Measurements from ENCODE around the gene HTT.
"Not testable (repeated sequence)": the region's sequence is repeated elsewhere in the genome, so short reads cannot be mapped to it uniquely, and the experiment has no call there.

The HTT gene

DNA sequence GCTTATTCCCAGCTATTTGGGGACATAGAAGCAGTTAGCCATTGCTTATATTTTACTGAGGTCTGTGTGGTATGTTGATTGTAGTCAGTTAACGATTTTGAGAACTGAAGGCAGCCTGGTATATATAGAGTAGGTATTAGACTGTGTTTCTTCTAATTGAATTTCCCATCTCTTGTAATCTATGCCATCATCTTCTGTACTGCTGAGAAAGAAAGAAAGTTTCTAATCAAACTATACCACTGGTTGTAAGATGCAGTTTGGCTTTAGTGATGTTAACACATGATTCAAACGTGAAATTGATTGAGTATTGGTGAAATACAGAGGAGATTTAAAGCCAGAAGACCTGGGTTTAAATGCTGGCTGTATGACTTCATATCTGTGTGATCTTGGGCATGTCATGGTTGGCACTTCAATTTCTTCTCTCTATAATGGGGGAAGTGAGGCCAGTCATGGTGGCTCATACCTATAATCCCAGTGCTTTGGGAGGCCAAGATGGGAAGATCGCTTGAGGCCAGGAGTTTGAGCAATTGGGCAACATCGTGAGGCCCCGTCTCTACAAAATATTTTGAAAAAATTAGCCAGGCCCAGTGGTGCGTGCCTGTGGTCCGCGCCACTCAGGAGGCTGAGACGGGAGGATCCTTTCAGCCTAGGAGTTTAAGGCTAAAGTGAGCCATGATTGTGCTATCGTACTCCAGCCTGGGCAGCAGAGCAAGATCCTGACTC, 11.6 kb downstream of the HTT start:
- no peak for DNase-seq

DNA sequence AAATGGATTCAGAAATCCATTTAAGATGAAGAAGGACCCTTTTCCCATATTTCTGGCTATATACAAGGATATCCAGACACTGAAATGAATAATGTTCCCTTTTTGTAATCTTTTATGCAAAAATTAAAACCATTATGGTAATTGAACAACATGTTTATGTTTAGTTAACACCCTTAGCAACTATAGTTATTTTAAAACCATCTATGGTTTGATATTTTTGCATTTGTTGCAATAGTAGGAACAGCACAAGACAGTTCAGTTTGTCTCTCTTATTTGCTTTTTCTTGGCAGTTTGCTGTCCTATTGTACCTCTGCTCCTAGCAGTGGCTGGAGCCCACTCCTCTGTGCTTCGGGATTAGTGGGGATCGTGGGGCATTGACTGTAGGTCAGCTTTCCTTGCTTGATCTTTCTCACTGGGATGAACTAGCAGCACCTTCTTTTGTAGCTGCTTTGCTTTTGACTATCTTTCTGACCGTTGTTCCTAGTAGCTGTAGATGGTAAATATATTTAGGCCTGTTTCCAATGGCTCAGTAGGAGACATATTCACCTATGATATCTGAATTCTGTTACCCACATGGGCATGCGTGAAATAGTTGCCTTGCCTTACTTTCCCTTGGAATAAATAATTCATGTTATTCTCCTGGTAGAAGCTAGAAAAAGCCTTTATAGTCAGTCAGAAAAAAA, 12.8 kb downstream of the HTT start:
- DNase-seq = no peak

DNA sequence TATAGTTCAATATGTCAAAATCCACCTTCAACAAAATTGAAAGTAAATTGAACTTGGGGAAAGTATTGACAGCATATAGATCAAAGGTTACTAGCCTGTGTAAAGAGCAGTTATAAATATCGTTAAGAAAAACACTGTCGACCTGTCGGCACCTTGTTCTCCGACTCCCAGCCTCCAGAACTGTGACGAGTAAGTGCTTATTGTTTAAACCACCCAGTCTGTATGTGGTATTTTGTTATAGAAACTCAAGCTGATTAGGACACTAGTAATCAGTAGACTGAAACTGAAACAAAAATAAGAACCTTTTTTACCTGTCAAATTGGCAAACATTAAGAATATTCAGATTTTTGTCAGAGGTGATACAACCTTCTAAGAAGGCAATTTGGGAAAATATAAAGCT, 17.0 kb downstream of the HTT start:
- DNase-seq = no peak

DNA sequence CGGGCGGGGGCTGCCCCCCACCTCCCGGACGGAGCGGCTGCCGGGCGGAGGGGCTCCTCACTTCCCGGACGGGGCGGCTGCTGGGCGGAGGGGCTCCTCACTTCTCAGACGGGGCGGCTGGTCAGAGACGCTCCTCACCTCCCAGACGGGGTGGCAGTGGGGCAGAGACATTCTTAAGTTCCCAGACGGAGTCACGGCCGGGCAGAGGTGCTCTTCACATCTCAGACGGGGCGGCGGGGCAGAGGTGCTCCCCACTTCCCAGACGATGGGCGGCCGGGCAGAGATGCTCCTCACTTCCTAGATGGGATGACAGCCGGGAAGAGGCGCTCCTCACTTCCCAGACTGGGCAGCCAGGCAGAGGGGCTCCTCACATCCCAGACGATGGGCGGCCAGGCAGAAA, 20.2 kb downstream of the HTT start:
- not testable (repeated sequence) for DNase-seq

DNA sequence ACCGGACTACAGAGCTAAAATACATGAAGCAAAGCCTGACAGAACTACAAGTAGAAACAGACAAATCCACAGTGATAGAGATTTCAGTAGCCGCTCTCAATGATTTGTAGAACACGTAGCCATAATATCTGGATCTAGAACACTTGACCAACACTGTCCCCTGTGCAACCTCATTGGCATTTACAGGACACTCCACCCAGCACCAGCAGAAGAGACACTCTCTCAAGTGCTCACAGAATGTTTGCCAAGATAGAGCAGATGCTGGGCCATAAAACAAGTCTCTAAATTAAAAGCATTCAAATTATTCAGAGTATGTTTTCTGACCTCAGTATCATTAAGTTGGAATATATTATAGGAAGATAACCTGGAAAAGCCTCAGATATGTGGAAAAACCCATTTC, 21.7 kb downstream of the HTT start:
- no peak for DNase-seq

DNA sequence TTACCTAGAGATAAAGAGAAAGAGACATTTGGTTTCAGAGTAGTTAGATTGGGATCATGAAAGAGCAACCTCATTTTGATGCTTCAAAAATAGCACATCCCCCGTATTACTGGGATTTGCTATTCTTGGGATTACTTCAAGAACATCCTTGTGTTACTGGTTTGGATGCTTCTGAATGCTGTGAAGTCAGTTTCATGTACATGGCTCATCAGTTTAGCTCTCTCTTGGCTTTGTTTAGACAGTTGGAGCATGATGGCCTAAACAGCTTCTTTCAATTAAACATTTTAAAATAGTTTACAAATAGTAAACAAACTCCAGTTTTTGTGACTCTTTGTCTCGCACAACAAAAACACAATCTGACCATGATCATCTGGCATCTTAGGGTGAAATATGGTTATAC, 23.9 kb downstream of the HTT start:
- DNase-seq = no peak

DNA sequence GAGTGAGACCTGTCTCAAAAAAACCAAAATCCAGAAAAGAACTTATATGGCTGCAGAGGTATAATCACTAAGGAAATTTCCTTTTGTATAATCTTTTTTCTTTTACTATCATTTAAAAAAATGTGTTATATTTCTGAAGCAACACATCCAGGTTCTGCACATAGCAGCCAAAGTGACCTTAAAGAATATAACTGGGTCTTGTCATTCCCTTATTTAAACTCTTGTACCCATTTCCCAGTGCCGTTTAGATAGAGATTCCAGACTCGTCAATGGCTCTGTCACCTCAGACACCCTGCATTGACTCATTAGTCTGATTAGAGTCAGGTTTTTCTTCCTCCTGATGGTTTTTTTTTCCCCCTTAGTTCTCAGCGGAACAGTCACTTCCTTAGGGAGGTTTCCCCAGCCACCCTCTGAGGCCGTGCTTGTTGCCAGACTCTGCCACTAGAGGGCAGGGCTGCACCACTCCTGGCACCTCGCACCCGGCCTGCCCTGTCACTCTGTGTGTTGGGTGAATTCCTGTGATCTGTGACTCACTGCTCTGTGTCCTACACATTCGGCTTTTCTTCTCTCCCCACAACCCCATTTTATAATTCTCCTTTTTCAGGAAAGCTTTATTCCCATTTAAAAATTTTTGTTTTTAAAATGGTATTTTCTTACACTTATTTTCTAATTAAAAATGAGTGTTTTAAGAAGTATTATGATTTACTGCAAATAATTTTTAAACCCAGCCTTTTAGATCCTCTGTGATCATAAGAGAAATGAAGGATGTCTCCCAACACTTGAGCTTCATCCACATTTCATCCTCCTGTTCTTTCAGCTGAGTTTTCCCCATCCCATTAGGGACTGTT, 32.1 kb downstream of the HTT start:
- peak; percentile 92 for DNase-seq

DNA sequence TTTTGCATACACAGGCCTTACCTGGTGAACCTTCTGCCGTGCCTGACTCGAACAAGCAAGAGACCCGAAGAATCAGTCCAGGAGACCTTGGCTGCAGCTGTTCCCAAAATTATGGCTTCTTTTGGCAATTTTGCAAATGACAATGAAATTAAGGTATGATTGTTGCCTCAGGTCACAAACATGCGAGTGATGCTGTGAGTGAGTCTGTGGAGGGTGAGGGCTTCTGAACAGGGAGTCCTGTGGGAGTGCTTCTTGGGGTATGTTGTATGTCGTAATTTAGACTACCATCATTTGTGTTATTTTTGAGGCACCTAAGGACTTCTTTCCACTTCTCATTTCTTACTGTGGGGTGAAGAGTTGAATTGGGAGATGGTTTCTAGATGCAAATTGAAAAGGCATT, 32.8 kb downstream of the HTT start:
- DNase-seq = no peak

DNA sequence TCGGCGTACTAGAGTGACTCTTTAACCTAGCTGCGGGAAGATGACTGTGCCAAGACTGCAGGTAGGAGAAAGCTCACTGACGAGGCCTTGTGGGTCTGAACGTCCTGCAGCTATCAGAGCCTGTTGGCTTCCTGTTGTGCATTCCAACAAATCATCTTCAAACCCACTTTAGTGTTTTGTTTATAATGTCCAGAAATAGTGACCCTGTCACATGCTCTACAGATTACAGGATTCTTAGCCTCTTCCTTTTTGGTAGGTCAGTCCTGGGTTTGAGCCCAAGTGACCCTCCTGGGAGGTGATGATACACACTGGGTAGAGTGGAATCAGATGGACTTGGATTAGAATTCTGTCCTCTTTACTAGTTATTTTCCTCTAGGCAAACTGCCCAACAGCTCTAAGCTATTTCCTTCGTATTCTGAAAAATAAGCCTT, 33.2 kb downstream of the HTT start:
- DNase-seq = no peak

DNA sequence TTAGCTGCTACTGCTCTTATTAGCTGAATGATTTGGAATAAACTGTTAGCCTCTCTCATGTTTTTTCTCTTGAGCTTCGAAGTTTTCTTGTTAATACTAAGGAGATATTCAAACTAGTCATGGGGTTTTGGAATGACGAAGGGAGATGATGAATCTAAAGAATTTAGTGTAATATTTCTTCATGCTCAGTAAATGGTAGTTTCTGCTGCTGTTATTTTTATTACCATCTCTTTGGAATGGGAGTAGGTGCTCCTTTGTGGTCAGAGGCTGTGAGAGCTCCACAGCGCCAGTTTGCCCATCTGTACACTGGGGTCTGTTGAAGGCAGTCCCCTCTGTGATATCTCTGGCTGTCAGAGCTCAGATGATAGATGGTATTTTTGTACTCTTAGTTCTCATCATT, 33.7 kb downstream of the HTT start:
- no peak for DNase-seq

DNA sequence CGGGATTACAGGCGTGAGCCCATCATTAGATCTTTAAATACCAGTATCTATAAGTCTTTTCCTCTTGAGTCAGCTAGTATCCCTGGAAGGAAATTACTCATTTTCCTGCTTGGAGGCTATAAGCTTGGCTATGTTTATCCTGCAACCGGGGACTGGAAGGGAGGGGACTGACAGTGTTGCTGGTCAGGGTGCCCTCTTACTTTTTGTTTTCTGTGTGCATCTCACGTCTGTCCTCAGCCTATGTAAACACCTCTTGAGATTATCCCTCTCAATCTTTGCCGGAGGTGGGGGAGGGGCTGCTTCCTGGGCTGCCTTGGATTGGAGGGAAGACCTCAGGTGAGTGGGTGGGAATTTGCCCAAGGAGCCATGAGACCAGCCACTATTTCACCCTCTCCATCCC, 37.0 kb downstream of the HTT start:
- no peak for DNase-seq

DNA sequence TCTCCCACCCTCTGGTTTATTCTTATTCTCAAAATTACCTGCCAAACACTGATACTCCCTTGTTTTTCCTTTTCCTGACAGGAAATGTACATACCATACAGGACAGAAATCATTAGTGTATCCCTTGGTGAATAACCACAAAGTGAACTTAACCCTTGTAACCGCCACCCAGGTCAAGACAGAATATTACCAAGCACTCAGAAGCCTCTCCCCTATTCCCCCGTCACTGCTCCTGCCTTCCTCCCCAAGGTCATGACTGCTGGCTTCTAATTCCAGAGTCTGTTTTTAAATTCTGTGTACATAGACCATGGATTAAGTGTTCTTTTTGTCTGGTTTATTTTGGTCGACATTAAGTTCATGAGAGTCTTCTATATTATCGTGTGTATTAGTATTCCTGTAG, 37.7 kb downstream of the HTT start:
- DNase-seq = no peak

DNA sequence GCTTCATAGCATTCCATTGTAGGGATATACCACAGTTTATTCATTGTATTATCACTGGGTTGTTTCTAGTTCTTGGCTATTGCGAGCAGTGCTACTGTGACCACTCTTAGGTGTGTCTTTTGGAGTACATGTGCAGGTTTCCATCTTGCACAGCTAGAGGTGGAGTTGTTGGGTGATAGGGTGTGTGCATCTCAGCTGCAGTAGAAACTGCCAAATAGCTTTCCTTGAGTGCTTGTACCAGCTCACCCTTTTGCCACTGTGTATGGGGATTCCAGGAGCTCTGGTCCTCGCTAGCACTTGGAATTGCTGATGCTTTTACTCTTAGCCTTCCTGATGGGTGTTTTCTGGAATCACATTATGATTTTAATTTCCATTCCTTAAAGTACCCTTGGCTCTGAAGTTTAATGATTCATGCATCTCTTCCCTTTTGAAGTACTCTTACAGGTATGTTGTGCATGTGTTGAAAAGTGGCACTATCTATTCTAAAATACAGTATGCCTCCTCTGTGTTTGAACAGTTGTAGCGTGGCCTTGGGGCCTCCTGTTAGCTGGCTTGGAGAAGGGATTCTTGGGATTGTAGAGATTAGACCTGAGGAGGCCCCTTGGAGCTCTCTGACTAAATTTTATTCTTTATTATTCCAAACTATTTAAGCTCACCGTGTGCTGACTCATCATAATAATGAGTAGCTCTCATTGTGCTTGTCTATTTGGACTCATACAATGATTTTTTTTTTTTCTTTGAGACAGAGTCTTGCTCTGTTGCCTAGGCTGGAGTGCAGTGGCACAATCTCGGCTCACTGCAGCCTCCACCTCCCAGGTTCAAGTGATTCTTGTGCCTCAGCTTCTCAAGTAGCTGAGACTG, 38.4 kb downstream of the HTT start:
- DNase-seq = no peak

DNA sequence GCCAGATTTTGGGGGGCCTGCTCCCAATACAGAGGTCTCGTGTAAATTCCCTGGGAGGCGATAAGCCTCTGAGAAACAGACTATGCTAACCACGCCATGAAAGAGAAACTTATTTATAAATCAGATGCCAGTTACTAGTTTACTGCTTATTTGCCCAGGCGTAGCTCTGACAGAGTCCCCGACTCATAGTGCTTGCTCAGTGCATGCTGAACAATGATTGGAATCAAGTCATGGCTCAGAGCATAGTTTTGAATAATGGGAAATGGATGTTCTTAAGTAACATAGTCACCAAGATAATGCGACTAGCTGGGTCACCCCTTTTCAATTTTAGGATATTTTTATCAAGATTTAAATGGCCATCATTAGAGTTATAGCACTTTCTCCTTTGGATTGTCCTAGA, 39.9 kb downstream of the HTT start:
- no peak for DNase-seq

DNA sequence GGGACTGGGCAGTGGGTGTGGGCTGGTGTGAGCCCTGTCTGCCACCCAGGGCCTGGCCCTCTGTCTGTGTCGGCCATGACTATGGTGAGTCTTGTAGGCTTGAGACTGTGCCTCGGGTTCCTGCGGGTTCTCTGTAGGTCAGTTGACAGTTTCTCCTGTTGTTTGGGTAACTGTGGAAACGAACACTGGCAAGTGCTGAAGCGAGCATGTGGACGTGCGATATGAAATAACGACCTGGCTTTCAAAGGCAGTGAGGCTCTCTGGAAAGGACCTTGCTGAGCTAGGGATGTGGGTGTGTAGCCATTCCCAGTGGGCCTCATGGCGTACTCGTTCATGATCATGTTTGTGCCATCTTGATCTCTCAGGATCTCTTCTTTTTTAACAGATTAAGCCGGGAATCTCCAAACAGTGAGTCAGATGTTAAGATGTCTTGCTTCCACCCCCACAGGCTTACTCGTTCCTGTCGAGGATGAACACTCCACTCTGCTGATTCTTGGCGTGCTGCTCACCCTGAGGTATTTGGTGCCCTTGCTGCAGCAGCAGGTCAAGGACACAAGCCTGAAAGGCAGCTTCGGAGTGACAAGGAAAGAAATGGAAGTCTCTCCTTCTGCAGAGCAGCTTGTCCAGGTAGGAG, 41.3 kb downstream of the HTT start:
- no peak for DNase-seq

DNA sequence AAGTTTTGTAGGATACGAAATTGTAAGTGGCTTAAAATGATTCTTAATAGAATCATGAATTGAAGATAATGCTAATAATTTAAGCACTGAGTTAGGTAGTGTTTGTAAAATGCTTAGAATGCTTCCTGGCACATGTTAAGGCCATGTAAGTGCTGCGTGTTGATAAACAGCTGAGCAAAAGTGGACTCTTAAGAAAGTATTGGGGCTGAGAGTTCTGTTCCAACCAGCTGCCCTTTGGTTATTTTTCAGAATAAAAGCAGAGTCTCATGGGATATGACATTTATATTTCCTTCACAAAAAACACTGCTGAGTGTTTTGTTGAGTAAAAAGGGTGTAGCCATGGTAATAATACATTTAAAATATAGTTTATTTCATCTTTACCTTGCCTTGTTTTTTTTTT, 42.5 kb downstream of the HTT start:
- DNase-seq = no peak

DNA sequence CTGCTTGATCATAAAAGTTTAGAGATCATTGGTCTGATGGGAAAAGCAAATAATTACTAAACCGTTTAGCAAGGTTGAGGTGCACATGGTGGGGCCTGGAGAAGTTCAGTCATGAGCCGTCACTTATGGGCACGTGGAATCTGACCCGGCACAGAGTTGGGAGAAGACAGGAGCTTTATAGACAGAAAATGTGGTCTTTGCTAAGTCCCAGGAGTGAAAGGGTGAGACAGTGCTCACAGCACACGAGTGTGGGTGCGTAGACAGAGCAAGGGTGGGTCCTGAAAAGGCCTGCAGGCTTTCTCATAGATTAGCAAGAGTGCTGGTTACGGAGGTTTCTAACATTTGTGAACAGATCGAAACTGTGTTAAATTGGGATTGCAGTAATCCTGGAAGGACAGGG, 43.8 kb downstream of the HTT start:
- DNase-seq = no peak

DNA sequence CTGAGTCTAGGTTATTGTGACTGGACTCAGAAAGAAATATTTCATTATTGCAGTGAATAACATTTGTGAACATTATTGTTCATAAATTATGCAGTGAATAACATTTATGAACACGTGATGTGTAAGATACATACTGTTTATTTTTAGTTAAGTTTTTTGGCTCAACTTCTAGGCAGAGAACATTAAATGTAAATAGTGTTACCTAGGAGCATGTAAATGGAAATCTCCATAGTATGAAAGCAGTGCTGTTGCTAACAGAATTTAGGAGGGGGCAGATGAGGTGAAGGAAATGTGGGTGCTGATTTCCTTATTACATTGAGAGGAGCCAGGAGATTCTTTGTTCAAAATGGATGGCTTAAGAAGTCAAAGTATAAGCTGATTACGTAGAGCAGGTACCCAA, 45.0 kb downstream of the HTT start:
- DNase-seq = no peak

DNA sequence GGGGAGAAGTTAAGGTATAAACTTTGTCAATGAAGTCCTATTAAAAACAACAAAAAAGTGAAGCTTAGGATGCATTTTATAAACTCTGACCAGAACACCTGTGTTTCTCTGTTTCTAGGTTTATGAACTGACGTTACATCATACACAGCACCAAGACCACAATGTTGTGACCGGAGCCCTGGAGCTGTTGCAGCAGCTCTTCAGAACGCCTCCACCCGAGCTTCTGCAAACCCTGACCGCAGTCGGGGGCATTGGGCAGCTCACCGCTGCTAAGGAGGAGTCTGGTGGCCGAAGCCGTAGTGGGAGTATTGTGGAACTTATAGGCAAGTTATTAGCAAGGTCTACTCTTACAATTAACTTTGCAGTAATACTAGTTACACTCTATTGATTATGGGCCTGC, 46.6 kb downstream of the HTT start:
- no peak for DNase-seq

DNA sequence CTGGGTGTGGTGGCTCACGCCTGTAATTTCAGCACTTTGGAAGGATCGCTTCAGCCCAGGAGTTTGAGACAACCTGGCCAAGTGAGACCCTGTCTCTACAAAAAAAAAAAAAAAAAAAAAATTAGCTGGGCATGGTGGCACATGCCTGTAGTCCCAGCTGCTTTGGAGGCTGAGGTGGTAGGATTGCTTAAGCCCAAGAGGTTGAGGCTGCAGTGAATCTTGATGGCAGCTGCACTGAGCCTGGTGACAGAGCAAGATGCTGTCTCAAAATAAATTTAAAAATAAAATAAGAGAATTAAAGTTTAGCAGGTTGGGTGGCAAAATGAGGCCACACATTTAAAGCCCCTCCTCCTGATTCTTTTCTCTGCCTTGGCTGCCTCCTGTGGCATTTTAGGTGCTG, 47.1 kb downstream of the HTT start:
- no peak for DNase-seq

DNA sequence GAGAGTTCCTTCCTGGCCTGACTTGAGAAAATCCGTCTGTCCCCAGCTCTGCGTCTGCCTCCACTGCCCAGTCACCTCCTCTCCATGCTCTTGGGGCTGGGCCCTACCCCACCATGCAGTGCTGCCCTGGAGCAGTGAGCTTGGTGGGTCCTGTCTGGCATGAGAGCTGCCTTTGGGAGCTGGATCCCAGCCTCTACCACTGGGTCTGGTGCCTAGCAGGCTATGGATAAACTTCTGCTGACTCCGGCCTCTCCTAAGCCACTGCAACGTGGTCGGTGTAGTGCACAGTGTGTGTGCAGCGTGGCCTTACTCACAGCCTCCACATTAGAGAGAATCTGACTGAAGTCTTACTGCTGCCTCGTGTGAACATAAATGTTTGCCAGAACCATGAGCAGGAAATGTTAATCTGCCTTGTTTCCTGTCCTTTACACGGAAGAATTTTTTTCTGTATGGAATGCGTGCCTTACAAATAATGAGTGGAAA, 47.6 kb downstream of the HTT start:
- DNase-seq = no peak

DNA sequence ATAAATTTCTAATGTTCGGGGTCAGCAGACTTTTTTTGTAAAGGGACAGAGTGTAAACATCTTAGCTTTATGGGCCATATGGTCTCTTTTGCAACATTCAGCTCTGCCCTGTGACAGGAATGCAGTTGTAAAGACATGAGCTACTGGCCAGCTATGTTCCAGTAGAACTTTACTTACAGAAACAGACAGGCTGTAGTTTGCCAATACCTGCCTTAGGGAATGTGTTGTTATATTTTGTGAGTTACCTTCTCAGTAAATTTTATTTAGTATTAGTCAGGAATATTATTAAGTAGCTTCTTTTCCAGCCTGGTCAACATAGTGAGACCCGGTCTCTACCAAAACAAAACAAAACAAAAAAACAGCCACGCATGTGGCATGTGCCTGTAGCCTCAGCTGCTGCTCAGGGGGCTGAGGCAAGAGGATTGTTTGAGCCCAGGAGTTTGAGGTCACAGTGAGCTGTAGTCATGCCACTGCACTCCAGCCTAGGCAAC, 48.7 kb downstream of the HTT start:
- DNase-seq = no peak

All from kidney glomerular epithelial cell (primary cell).